Fibroblast of lung (primary cell): Measurements from ENCODE around the gene PDIA5.

Experiments used
- EZH2 ChIP-seq: IDR thresholded peaks from 2 replicates; pipeline ENCODE4 v1.5.1; 2012; ENCODE audit warnings: low read length, control low read depth, mild to moderate bottlenecking; ENCODE audit errors: missing control alignments
- TF ChIP-seq, protein P1 (sequence below), 2 donors: IDR thresholded peaks in 1 of 2; conservative IDR thresholded peaks in 1 of 2; 1 replicate in 1 of 2; 2 replicates in 1 of 2; pipeline ENCODE4 v1.5.1; 2011 to 2012; ENCODE audit warnings: low read length in 2 of 2, control low read depth in 1 of 2, inconsistent platforms in 1 of 2, low read depth in 1 of 2, mild to moderate bottlenecking in 1 of 2

GRCh38 chr3:123100193-123100776 is 33.5 kb downstream of the PDIA5 start:
- TF ChIP-seq, protein P1, sequence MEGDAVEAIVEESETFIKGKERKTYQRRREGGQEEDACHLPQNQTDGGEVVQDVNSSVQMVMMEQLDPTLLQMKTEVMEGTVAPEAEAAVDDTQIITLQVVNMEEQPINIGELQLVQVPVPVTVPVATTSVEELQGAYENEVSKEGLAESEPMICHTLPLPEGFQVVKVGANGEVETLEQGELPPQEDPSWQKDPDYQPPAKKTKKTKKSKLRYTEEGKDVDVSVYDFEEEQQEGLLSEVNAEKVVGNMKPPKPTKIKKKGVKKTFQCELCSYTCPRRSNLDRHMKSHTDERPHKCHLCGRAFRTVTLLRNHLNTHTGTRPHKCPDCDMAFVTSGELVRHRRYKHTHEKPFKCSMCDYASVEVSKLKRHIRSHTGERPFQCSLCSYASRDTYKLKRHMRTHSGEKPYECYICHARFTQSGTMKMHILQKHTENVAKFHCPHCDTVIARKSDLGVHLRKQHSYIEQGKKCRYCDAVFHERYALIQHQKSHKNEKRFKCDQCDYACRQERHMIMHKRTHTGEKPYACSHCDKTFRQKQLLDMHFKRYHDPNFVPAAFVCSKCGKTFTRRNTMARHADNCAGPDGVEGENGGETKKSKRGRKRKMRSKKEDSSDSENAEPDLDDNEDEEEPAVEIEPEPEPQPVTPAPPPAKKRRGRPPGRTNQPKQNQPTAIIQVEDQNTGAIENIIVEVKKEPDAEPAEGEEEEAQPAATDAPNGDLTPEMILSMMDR (conservative IDR thresholded peaks at IDR 0.05 in 1 of 2, IDR thresholded peaks at IDR 0.05 in 1 of 2; ENCODE audit: low read depth in 1 of 2, low read length in 2 of 2) = no peak
- no peak for TF ChIP-seq EZH2
